GM21515 (cell line): Measurements from ENCODE around the gene CERS1.

Source experiments
- ATAC-seq: cut with Tn5 transposase; IDR thresholded peaks from one replicate; pipeline ENCODE4 v1.9.1; 2021; ENCODE audit not compliant: unreplicated experiment

Gene CERS1

DNA sequence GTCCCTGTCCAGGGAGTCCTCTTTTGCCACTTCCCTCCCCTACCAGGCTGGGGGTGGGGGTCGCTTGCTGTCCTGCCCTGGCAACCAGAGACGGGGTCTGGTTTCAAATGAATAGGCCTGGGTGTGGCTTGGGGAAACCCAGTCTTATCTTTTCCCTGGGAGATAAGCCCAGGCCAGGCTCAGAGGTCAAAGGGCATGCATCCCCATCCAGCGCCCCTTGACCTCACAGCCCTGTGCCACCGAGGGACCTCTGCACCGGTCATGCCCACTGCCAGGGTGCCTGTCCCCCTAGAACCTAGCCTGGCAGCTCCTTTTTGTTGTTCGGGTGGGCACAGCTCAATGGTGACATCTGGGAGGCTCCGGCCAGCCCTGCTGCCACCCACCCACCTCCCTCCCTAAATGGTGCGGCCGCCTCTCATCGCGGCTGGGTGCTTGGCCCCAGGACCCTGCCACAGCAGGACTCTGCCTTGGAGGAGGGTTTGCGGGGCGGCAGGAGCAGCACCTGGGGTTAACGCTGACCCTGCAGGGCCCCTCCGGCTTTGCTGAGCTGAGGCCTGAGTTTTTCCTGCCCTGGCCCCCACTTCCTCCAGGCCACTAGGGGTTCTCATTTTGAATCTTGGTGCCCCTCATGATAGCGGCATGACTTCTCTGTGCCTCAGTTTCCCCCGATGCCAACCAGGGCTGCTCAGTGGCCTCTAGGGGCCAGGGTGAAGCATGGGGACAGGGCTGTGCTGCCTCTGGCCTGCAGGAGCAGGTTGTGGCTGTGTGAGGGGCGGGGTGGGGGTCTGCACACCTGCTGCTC is 2.9 kb upstream of the CERS1 start:
- no peak for ATAC-seq

DNA sequence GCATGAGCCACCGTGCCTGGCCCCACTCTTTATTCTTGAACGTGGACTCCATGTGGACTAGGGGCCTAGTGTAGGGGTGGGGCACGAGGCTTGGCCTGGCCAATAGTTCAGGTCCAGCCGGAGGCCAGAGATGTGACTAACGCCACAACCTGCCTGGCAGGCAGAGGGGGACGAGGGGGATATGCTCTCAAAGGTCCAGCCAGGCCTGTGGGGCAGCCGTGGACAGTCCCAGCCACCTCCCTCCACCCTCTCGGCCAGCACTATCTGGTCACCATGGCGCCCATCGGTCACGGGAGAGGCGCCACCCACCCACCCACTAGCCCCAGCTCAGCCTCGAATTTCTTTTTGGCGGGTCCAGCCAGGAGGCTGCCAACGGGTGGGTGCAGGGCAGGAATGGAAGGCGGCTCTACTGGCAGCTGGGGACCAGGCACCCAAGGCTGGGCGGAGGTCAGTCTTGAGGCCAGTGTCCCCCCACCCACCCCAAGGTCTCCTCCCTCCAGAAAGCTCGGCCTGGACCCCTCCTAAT is 2.2 kb upstream of the CERS1 start:
- ATAC-seq: no peak

DNA sequence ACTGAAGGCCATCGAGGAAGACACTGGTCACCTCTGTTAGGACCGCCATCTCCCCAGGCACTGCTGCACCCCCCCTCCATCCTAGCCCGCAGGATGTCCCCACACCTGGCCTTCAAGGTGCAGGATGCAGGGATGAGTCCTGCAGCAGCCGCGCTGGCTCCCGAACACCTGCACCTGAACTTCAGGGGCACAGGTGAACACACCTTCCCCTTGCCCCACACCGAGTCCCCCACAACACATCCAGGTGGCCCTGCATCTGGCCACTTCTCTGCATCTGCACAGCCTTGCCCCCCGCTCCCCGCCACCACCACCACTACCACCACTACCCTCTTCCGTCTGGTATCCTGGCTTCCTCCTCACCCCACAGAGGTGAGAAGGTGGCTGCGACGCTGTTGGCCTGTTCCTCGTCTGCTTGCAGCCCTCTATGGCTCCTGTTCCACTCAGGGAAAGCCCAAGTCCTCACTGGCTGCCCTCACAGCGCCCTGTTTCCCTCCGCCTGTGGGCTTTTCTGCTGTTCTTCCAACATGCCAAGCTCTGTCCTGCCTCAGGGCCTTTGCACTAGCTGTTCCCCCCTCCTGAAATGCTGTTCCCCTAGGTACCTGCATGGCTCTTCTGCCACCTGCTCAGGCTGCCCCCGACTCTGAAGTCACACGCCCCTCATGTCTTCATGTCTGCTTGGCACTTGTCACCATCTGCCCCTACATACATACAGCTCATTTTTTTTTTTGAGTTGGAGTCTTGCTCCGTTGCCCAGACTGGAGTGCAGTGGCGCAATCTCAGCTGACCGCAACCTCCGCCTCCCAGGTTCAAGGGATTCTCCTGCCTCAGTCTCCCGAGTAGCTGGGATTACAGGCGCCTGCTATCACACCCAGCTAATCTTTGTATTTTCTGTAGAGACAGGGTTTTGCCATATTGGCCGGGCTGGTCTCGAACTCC is 1.4 kb upstream of the CERS1 start:
- ATAC-seq: no peak

DNA sequence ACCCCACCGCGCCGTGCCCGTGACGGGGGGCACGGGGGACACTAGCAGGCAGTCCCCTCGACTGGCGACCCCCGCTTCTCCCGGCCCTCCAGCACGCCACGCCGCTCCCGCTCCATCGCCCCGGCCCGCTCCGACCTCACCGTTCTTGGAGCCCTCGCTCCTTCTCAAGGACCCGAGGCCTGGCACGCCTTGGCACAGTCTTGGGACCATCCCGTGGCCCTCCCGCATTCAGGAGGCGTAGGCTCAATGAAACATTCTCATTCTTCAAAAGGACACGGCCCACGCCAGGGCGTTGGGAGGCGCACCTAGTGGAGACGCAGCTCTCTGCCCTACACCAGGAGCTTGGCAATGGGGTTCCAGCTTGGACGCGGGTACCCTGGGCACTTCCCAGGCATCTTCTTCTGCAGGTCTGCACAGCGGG is 473 bp upstream of the CERS1 start:
- no peak for ATAC-seq

DNA sequence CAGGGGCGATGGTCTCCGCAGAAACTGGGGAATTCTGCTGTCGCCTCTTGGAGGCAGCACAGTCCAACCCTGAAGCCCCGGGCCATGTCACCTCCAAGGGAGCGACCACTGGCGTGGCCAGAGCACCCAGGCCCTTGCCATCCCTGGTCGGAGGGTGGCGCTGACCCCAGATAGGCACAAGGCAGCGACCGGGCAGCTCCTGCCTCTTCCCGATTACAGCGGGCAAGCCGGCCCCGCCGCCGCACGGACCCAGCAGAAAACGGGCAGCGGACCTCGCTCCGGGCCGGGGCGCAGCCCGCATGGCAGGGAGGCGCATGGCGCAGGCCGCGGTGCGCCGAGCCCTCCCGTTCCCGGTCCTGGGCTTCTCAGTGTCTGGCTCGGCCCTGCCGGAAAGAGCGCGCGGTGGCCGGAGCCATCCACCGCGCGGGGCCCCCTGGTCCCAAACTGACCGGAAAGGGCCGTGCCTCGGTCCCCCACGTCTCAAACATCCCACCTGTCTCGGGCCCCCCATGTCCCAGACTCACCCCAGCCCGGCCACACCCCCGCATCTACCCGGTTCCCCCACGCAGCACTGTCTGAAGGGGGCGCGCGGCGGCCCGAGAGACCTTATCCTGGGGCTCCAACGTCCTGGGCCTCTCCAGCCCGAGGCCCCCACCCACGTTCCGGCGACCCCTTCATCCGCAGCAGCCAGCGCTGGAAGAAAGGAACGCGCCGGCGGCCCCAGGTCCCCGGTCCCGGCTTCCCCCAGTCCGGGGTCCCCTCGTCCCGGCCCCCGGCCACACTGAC is 727 bp downstream of the CERS1 start:
- ATAC-seq: no peak

DNA sequence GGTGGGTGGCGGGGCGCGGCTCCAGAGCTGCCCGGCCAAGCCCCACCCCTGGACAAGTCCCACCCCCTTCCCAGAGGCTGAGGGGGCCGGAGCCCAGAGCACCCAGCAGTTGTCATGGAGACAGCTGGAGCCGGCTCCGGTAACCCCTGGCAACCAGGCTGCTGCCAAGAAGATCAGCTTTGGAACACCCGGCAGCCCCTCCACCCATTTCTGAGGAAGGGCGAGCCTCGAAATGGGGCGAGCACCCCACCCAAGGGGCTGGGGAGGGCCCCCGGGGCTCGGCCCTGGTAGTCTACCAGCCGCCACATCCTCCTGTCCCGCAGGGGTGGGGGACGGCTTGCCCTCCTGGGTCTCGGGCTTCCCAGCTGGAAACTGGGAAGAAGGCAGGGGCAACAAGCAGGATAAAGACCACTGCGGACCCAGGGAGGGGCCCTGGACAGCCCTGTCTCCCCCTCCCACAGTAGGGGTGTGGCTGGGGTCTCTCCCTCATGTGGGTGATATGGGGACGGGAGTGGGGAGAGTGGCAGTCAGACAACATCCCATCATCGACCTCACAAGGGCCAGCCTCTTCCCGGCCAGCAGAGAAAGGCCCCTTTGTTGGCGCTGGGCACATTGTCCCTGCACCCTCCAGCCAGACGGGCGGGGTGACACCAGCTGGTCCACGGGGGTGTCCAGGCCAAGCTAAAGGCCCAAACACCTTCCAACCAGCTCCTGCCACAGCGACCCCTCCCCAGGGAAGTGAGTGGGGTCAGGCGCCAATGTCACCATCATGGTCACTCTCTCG is 1.5 kb downstream of the CERS1 start:
- ATAC-seq: no peak

DNA sequence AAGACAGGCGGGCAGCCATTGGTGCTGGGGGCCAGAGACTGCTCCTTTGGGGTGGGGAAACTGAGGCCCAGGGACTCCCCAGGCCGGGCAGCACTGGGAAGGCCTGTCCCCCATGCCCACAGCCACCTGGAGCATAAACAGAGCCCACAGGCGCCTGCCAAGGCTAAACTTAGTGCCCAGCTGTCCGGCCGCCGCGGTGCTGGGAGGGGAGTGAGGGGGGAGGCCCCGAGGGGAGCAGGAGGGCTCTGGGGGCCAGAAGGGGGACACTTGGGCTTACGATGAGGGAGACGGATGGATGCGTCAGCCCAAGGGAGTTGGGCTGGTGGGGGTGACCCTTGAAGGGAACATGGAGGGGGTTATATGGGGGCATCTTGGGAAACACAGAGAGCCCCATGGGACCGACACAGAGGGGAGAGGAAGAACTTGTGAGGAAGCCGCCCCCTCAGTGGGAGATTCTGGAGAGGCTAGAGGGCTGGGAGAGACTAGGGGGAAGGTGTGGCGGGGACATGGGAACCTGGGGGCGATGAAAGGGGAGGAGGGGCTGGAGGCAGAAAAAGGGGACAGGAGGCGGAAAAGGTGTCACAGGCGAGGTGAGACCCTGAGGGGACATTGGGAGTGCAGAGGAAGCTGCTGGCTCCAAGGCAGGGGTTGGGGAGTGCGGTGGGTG is 2.2 kb downstream of the CERS1 start:
- ATAC-seq: no peak

DNA sequence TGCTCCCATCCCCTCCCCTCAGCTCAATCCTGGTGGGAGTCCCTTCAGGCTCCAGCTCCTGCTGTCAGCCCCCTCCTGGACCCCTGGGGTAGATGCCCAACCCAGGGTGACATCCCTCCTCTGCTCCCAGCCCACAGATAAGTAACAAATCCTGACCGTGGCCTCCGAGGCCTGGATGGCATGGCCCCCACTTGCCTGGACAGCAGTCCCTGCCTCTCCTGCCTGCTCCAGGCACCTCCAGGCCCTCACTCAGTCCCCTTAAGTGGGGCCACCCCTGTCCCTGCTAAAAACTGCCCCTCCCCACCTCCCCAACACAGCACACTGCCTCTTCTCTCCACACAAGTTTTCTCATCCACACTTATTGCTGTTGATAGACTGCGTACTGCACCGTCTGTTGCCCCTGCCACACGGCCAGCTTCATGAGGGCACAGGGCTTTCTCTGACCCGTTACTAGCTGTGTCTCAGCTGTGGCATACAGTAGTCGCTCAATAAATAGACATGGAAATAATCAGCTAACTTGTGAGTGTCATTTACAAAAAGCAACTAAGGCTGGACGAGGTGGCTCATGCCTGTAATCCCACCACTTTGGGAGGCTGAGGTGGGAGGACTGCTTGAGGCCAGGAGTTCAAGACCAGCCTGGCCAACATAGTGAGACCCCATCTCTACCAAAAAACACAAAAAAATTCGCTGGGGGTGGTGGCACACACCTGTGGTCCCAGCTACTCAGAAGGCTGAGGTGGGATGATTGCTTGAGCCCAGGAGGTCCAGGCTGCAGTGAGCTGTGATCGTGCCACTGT is 5.8 kb downstream of the CERS1 start:
- no peak for ATAC-seq

DNA sequence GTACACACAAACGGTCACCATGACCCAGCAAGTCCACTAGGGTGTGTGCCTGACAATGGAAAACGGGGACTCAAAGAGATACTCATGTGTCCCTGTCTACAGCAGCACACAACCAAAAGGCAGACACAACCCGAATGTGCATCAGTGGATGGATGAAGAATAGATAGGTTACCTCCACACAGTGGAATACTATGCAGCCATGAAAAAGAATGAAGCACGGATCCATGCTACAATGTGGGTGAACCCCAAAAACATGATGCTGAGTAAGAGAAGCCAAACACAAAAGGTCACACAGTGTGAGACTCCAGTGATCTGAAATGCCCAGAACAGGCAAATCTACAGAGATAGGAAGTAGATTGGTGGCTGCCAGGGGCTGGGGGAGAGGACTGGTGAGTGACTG is 9.0 kb downstream of the CERS1 start:
- no peak for ATAC-seq

DNA sequence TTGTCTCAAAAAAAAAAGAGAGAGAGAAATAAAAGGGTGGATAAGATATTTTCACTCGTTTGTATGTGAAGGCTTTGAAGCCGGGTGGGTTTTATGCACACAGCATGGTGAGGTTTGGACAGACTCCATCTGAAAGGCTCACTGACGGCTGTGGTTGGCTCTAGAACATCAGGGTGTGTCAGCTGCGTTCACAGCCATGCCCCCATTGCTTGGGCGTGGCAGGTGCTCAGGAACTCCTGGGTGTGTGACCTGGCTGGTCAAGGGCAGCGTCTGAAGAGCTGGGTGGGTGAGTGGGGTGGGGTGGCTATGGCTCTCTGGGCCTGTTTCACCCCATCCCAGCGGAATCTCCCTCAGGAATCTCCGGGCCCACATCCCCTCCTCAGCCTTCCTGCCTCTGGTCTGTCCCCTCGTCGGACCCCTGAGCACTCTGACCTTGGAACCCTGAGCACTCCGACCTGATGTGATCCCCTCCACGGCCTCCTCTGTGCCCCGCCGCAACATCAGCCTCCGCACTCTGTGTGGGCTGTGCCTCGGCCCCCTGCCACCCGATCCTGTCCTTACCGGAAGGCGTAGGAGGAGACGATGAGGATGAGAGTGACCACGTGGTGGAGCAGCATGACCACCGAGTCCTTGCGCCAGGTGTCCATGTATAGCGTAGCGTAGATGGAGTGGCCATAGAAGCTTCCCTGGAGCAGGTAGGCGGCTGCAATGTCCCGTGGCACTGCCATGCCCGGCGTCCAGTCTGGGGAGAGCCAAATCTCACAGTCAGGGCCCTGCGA is 12.2 kb downstream of the CERS1 start:
- ATAC-seq: no peak

DNA sequence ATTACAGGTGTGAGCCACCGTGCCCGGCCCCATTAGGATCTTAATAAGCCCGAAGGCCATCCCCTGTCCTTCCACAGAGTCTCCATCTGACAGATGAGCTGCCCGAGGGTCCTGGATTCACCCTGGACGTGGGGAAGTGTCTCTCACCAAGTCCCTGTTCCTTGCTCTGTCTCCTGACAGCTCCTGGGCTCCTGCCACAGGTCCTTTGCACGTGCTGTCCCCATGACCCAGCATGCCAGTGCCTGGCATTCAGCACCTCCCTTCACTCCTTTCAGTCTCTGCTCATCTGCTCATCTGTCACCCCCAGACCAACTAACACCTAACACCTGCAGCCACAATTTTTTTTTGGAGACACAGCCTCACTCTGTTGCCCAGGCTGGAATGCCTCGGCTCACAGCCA is 14.5 kb downstream of the CERS1 start:
- ATAC-seq: no peak

DNA sequence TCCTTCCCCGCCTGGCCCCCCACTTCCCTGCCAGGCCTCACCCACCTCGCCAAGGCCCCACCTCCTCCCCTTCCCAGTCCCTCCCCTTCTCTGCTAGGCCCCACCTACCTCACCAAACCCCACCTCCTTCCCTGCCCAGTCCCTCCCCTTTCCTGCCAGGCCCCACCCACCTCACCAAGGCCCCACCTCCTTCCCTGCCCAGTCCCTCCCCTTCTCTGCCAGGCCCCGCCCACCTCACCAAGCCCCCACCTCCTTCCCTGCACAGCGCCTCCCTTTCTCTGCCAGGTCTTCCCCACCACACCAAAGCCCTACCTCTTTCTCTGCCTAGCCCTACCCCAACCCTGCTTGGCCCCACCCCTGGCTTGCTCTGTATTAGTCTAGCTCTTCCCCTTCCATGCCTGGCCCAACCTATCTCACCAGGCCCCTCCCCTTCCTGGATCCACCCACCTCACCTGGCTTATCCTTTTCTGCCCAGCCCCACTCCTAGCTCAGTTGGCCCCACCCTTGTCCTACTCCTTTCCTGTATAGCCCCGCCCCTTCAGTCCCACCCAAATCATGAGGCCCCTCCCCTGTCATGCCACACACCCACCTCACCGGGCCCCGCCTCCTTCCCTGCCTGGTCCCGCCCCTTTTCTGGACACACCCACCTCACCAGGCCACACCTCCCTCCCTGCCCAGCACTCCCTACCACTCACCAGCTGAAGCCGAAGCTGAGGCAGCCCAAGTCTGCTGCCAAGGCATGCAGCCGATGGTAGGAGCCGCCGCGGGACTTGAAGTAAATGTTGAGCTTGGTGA is 16.2 kb downstream of the CERS1 start:
- ATAC-seq: no peak

DNA sequence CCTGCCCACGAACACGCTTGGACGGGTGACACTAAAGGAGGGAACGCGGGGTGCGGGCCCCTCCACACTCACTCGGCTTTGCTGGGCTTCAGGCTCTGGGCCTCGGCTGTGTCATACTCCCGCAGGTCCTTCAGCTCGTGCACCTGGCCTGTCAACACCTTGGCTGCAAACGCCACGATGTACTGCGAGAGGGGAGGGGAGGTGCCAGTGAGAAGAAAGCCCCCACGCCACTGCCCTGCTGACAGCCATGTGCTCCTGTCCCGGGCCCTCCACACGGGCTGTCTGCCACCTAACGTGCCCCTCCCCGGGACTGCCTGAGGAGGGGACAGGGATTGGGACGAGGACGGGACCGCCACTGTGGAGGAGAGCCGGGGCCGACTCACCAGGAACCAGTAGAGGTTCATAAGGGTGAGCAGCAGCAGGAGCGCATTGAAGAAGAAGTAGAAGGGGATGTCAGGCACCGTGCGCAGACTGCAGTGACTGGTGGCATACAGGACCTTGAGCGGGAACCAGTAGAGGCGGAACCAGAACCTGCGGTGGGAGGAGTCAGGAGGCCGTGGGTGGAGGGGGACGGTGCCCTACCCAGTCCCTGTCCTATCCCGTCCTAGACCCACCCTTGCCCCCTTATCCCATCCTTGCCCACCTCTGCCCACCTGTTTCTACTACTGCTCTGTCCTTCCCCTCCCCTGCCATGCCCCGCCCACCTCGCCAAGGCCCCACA is 16.9 kb downstream of the CERS1 start:
- no peak for ATAC-seq

DNA sequence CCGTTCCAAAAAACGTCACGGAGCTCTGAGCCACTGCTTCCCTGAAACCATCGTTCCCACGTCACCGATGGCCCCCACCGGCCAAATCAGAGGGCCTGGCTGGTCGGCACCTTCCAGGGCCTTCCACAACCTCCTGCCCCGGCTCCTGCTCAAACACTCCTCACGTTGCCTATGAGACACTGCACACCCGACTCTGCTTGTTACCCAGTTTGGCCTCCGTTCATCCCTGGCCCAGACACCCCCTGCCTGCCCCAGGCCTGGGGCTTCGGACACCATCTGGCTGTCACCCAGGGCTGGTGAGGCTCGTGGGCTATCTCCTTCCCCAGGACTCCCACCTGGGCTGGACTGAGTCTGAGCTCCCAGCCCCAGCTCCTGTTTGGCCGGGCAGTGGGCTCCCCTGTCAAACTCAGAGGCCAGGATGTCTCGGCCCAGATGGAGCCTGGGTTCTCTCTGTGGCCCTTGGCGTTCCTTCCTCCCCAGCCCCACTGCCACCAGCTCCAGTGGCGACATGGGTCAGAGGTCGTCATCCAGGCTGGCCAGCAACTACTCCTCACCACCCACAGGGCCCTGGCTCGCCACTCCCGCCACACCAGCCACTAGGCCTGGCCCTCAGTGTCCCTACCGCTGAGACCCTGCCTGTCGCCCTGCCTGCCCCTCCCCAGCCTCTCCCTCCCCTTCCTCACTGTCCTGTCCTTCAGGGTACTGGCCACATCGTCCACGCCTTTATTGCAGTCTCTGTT is 17.7 kb downstream of the CERS1 start:
- ATAC-seq: no peak

DNA sequence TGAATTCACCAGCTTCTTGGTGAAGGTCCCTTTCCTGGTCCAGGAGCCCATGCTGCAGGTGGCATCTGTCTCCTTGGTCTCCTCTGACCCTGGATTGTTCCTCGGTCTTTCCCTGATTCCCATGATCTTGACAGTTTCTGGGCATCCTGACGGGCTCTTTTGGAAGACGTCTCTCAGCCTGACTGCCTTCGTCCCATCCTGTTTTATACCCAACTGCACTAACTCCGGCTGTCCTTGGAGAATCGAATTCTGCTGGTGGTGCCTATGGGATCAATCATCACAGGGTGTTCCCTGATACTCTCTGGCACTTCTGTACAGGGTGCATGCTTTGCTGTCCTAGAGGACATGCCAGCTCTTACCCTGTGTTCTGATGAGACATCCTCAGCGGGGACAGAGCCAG is 19.1 kb downstream of the CERS1 start:
- ATAC-seq: no peak

DNA sequence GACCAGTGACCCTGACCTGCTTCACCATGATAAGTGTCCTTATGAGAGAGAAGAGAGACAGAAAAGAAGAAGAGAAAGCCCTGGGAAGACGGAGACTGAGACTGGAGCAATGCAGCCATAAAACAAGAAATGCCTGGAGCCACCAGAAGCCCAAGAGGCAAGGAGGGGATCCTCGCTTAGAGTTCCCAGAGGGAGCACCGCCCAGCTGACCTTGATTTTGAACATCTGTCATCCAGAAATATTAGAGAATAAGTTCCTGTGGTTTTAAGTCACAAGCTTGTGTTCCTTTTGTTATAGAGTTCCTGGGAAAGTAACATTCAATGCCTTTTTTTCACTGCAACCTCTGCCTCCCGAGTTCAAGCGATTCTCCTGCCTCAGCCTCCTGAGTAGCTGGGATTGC is 20.2 kb downstream of the CERS1 start:
- ATAC-seq: no peak
